ENCODE results near the gene CLDN8. TPM values are rescaled to one million over a fixed set of nuclear protein-coding genes. Genes with fewer than 3 reads are reported as not detected.

Gene CLDN8
- total and polyA plus RNA-seq, 2 of the 13 experiments (the other 11 are each of a cell fraction or from before 2014, with no cell fraction given) = not detected

GRCh38 chr21:30256100-30256499 is 40.2 kb upstream of the CLDN8 start:
- H3K9me3 ChIP-seq (ENCODE audit: low read length) = peaks cover 76% of the 10 kb centered on the region
- no peak overlapping the region for H3K27ac ChIP-seq (ENCODE audit: extremely low read length, insufficient read depth, low read length)
- in situ Hi-C loops (cut with HindIII; ENCODE audit: extremely low pct_ligation_motif_present, low pct_unique_long_range_greater_than_20kb) = no loop called here
- ChIA-PET POLR2A (no interaction called here), CTCF (ENCODE audit: low intra/inter-chr PET ratio, low total read pairs) (no interaction called here)
- no peak overlapping the region for H3K4me2 ChIP-seq (ENCODE audit: low read depth, low read length)
- no peaks in the 10 kb centered on the region for H3K4me1 ChIP-seq (ENCODE audit: insufficient read depth, low read length)
- H3K4me3 ChIP-seq (replicated peaks in 1 of 3; ENCODE audit: insufficient read depth in 1 of 3, low read depth in 2 of 3, low read length in 3 of 3) = no peak overlapping the region
- DNase-seq (ENCODE audit: low spot score) (no peak), FAIRE-seq (no peak), ATAC-seq (no peak)
- no peak overlapping the region for H3K9ac ChIP-seq (ENCODE audit: insufficient read depth, low read depth, low read length)
- no peaks in the 10 kb centered on the region for H3K79me2 ChIP-seq (ENCODE audit: insufficient read depth, low read length)
- TF ChIP-seq ATF7-NPFF (CRISPR knock-in tag; IDR thresholded peaks at IDR 0.05; ENCODE audit: low read depth) (no peak), CREB1 (IDR thresholded peaks at IDR 0.05) (no peak), CREB1 (CRISPR knock-in tag; IDR thresholded peaks at IDR 0.05) (no peak), SNRNP70 (IDR thresholded peaks at IDR 0.05; ENCODE audit: low read depth, low read length) (no peak), CENPBD1 (CRISPR knock-in tag; IDR thresholded peaks at IDR 0.05; ENCODE audit: borderline replicate concordance, low read depth) (no peak), ZNF615 (CRISPR knock-in tag; IDR thresholded peaks at IDR 0.05; ENCODE audit: borderline replicate concordance) (no peak), BHLHE40 (IDR thresholded peaks at IDR 0.05; ENCODE audit: low read length) (no peak), CCAR2 (optimal IDR thresholded peaks at IDR 0.05; ENCODE audit: low read depth, low read length) (no peak), FOXP1 (IDR thresholded peaks at IDR 0.05) (no peak), FOXP1 (CRISPR knock-in tag; IDR thresholded peaks at IDR 0.05) (no peak), HINFP (CRISPR knock-in tag; IDR thresholded peaks at IDR 0.05; ENCODE audit: low read depth) (no peak), EZH2 (conservative IDR thresholded peaks at IDR 0.05; ENCODE audit: low read depth, low read length) (no peak), HNF4G (IDR thresholded peaks at IDR 0.05; ENCODE audit: borderline replicate concordance, low read depth, low read length) (no peak), HNF4G (CRISPR knock-in tag; IDR thresholded peaks at IDR 0.05; ENCODE audit: borderline replicate concordance, low read depth) (no peak), TIGD3 (CRISPR knock-in tag; IDR thresholded peaks at IDR 0.05; ENCODE audit: borderline replicate concordance) (no peak), SMARCE1 (IDR thresholded peaks at IDR 0.05; ENCODE audit: borderline replicate concordance) (no peak)
- no peak overlapping the region for H2AFZ ChIP-seq (ENCODE audit: low read length)
- H3K36me3 ChIP-seq (replicated peaks in 1 of 2; ENCODE audit: control insufficient read depth in 1 of 2, insufficient read depth in 2 of 2, low read length in 2 of 2) = no peaks in the 10 kb centered on the region
- intact Hi-C loops (cut with micrococcal nuclease; ENCODE audit: unreplicated experiment) = no loop called here
- WGBS (ENCODE audit: low lambda C conversion rate) = 40% methylated on average over 4 of the region's 4 CpGs
- no peaks in the 10 kb centered on the region for H4K20me1 ChIP-seq (ENCODE audit: insufficient read depth, low read length)
- no peaks in the 10 kb centered on the region for H3K27me3 ChIP-seq (ENCODE audit: control insufficient read depth in 1 of 2, insufficient read depth in 2 of 2, low read length in 2 of 2)
- no TSS peak for BruUV-seq (replicated peaks)

Measured in HepG2 (cell line).